ENCODE data around the gene ZKSCAN8.

The ZKSCAN8 gene

GRCh38 chr6:28140616-28141015, 1.1 kb upstream of the ZKSCAN8 start:
- DNase-seq, result no peak

- no peak for DNase-seq
These were observed 763 bp downstream of the ZKSCAN8 start for GRCh38 chr6:28142446-28142845.

GRCh38 chr6:28145231-28145630, 3.5 kb downstream of the ZKSCAN8 start:
- no peak for DNase-seq

DNA sequence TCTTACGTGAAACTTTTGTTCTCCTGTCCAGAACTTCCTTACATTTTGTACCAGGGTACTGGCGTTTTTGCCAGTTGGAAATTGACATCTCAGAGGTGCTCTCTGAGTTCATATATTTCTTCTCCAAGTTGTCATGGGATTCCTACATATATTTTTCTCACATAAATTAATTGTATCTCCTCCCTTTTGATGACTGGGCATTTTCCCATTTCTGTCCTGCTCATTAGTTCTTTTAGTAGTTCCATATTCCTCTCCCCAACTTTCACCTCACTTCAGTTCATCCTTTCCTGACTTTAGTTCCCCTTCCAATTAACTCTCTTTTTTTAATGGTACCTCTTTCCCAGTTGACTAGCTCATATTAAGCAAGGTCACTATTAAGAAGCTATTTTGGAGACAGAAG, 10.8 kb downstream of the ZKSCAN8 start:
- no peak for DNase-seq

- no peak for DNase-seq
These were observed 11.9 kb downstream of the ZKSCAN8 start for GRCh38 chr6:28153546-28153945.

DNA sequence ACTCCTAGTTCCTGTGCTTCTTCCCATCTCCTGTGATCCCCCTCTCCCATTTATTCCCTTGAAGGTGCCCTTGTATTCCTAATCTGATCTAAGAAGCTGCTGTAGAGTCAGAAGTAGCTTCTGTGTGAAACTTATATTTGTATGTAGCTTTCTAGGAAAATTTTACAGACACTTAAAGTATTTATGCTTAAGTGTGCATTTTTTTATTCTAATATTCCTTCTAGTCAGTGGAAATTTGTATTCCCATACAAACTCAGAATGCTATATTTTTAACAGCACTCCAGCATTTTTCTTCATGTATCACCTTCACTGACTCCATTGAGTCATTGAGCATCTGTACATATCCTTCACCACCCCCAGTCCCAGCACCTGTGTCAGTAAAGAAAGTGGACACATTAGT, 12.7 kb downstream of the ZKSCAN8 start:
- no peak for DNase-seq

- no peak for DNase-seq
These were observed 16.6 kb downstream of the ZKSCAN8 start for GRCh38 chr6:28158318-28158717.

- DNase-seq, result no peak
These were observed 17.4 kb downstream of the ZKSCAN8 start for GRCh38 chr6:28159029-28159607.

GRCh38 chr6:28160233-28160632, 18.6 kb downstream of the ZKSCAN8 start:
- no peak for DNase-seq

GRCh38 chr6:28161410-28162079, 19.9 kb downstream of the ZKSCAN8 start:
- peak; percentile 60 for DNase-seq

DNA sequence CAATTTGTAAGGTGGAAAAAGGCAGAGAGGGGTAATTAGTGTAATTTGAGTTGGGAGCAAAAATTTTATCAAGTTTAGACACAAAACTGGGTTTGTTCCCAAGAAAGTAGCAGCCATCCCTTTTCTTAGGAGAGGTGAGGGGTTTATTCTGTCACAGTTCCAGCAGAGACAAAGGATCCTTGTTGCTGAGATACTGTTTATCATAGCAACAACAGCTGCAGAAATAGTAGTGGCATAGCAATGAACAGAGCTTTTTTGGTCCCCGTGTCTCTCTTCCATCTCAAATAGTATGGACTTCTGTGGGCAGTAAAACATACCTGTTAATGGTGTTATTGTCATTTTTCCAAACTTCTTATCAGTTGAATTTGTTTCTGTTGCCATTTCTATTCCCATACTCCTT, 23.9 kb downstream of the ZKSCAN8 start:
- no peak for DNase-seq

- DNase-seq, result no peak
These were observed 25.4 kb downstream of the ZKSCAN8 start for GRCh38 chr6:28167068-28167467.

GRCh38 chr6:28167926-28168325, 26.2 kb downstream of the ZKSCAN8 start:
- DNase-seq, result no peak

DNA sequence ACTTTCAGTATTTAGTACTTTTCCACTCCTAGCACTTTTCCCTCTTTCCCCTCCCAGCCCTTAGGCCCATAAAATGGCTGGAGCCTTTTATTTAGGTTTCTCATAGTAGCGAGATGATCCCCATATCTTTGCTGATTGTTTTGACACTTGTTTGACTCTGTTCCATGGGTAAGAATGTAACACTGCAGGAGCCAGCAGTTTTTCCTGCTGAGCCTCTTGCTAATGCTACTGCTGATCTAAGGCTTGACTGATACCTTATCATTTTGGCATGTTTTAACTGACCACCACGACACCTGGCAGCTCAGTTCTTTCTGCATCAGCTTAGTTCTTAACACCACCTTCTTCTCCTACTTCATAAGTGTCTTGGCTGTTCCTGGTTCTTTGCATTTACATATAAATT, 29.6 kb downstream of the ZKSCAN8 start:
- no peak for DNase-seq

DNA sequence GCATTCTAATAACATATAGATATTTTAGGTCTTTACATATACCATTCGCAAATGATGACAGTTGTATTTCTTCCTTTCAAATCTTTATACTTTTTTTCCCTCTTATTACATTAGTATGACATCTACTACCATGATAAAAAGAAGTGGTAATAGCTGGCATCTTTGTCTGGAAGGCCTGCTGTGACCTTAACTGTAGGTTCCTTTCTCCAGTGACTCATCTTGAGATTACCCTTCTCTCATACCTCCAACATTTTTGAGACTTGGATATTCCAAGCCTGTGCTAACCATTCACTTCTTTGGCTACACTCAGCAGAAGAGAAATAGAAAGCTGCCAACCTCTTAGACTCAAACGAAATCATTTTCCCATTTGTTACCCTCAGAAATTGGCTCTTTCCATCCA, 30.3 kb downstream of the ZKSCAN8 start:
- DNase-seq, result no peak

GRCh38 chr6:28176373-28176772, 34.7 kb downstream of the ZKSCAN8 start:
- no peak for DNase-seq

DNA sequence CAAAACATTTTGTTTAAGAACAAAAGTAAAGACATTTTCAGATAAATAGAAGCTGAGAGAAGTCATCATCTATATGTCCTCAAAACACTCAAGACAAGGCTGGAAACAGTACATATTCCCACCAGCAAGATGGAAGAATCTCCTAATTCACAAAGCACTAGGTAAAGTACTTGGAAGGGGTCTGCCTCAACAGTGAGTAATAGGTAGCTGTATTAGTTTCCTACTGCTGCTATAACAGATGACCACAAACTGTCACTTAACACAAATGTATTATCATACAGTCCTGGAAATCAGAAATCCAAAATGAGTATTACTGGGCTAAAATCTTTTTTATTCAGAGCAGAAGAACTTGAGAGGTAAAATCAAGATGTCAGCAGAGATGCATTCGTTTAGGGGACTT, 40.6 kb downstream of the ZKSCAN8 start:
- DNase-seq, result no peak

GRCh38 chr6:28188111-28188979, 46.7 kb downstream of the ZKSCAN8 start:
- no peak for DNase-seq

GRCh38 chr6:28200020-28200419, 58.3 kb downstream of the ZKSCAN8 start:
- DNase-seq, result no peak

DNA sequence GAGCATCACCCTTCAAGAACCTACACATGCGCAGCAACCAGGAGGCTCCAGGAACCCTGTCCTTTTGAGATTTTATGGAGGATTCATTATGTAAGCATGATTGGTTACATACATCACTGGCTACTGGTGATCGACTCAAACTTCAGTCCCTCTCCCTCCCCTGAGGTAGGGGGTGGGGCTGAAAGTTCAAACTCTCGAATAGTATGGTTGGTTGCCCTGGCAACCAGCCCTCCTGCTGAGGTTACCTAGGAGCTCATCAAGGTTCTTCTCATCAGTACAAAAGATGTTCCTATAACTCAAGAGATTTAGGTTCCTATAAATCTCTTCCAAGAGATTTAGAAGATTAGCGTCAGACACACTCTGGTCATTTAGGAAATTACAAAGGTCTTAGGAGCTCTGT, 61.5 kb downstream of the ZKSCAN8 start:
- no peak for DNase-seq

GRCh38 chr6:28205879-28206278, 64.2 kb downstream of the ZKSCAN8 start:
- DNase-seq, result no peak

GRCh38 chr6:28206527-28206926, 64.8 kb downstream of the ZKSCAN8 start:
- DNase-seq, result no peak

GRCh38 chr6:28206928-28207509, 65.3 kb downstream of the ZKSCAN8 start:
- peak; percentile 20 for DNase-seq

All from NCI-H2227 treated with DMSO at 0.1 percent for 48 hours (cell line).